Activated CD8-positive, alpha-beta T cell treated with anti-CD3 and anti-CD28 coated beads for 36 hours (primary cell): ENCODE data around the gene ZNF438. TPM values are rescaled to one million over a fixed set of nuclear protein-coding genes. Genes with fewer than 3 reads are reported as not detected.

ENCODE experiments used
- ATAC-seq: fragments of 200-7000 bp; cut with Tn5 transposase; one replicate; pipeline ENCODE4 v1.10.0; 2021; ENCODE audit warnings: mild to moderate bottlenecking, moderate library complexity
- CTCF ChIA-PET: fragments of 350-600 bp; sonication (Branson Sonifier 250); formaldehyde crosslinking; loops from one replicate; lab custom pipeline; 2021; ENCODE audit warnings: antibody characterized with exemption; lab: Charles Lee
- POLR2A ChIA-PET: fragments of 350-600 bp; sonication (Branson Sonifier 250); formaldehyde crosslinking; loops from one replicate; lab custom pipeline; 2021; ENCODE audit warnings: antibody characterized with exemption; lab: Charles Lee
- DNase-seq: peaks from one replicate; pipeline ENCODE4 v3.0.0-alpha.2; 2020
- H3K27ac Mint-ChIP-seq: one replicate; pipeline ENCODE4 v1.8.0; 2021; ENCODE audit warnings: mild to moderate bottlenecking, mixed read lengths
- H3K27me3 Mint-ChIP-seq: one replicate; pipeline ENCODE4 v1.8.0; 2021; ENCODE audit warnings: mixed read lengths
- H3K36me3 Mint-ChIP-seq: one replicate; pipeline ENCODE4 v1.8.0; 2021; ENCODE audit warnings: low read depth, mixed read lengths
- H3K4me1 Mint-ChIP-seq: one replicate; pipeline ENCODE4 v1.8.0; 2021; ENCODE audit warnings: low read depth, mixed read lengths
- H3K4me3 Mint-ChIP-seq: one replicate; pipeline ENCODE4 v1.8.0; 2021; ENCODE audit warnings: mild to moderate bottlenecking, moderate library complexity, mixed read lengths
- H3K9me3 Mint-ChIP-seq: one replicate; pipeline ENCODE4 v1.8.0; 2021; ENCODE audit warnings: mixed read lengths
- intact Hi-C: fragments of 100-400 bp; cut with micrococcal nuclease; formaldehyde crosslinking; loops from one replicate; pipeline ENCODE4 v1.10.0; 2022
- total RNA-seq, 2 experiments: library from RNA; stranded (reverse); gene quantifications; one replicate each; pipeline ENCODE4 v1.2.3, GENCODE V29; 2021
- TF ChIP-seq, protein P1 (sequence below): fragments of 200-600 bp; IDR thresholded peaks from one replicate; pipeline ENCODE4 v1.8.0; 2022; ENCODE audit warnings: antibody characterized with exemption, mild to moderate bottlenecking

Gene ZNF438
- total RNA-seq, 2 experiments from 2014 or later, result 3.0 to 3.9 TPM

DNA sequence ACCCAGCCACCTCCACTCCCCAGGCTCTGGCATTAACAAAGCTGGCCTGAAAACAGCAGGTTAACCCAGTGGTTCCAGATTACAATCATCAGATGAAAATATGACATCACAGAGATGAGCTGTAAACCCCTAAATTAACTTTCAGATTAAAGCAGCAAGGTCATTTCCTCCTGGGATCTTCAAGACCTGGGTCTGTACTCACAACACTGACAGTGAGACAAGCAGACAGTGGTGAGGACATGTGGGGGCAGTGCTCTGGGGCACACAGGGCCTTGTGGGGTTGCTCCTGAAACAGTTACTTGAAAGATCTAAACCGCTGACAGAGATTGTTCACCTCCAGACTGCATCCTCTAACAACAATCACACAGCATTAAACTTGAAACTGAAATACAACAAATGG, 134.1 kb downstream of the ZNF438 start:
- no peaks in the 10 kb centered on the region for H3K9me3 Mint-ChIP-seq
- intact Hi-C loops, result no loop called here
- ChIA-PET CTCF (no interaction called here), POLR2A (no interaction called here)
- H3K4me3 Mint-ChIP-seq, result no peak overlapping the region
- DNase-seq (peak; percentile 38), ATAC-seq (peak; percentile 96)
- peaks cover 11% of the 10 kb centered on the region for H3K36me3 Mint-ChIP-seq
- TF ChIP-seq, protein P1, sequence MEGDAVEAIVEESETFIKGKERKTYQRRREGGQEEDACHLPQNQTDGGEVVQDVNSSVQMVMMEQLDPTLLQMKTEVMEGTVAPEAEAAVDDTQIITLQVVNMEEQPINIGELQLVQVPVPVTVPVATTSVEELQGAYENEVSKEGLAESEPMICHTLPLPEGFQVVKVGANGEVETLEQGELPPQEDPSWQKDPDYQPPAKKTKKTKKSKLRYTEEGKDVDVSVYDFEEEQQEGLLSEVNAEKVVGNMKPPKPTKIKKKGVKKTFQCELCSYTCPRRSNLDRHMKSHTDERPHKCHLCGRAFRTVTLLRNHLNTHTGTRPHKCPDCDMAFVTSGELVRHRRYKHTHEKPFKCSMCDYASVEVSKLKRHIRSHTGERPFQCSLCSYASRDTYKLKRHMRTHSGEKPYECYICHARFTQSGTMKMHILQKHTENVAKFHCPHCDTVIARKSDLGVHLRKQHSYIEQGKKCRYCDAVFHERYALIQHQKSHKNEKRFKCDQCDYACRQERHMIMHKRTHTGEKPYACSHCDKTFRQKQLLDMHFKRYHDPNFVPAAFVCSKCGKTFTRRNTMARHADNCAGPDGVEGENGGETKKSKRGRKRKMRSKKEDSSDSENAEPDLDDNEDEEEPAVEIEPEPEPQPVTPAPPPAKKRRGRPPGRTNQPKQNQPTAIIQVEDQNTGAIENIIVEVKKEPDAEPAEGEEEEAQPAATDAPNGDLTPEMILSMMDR, result no peak
- peaks cover 11% of the 10 kb centered on the region for H3K4me1 Mint-ChIP-seq
- peak overlapping the region; percentile 59 for H3K27ac Mint-ChIP-seq
- no peaks in the 10 kb centered on the region for H3K27me3 Mint-ChIP-seq

DNA sequence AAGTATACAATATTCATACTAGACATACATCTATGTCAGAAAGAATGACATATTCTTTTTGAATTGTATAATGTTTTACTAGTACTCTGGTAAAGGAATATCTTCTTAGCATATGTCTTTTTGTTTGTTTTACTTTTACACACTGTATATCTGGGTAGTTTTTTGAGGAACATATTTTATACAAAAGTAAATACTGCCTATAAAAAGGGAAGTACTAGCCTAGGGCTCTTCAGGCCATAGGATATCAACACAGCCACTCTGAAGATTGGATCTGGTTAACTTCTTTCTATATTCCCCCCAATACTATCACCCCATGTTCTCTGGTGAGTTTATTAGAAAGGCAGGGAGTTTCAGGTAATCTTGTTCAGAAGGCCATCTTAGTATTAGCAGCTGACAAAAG, 134.6 kb downstream of the ZNF438 start:
- Mint-ChIP-seq H3K27me3 (no peaks in the 10 kb centered on the region), H3K9me3 (no peaks in the 10 kb centered on the region), H3K36me3 (peaks cover 8% of the 10 kb centered on the region), H3K27ac (peak overlapping the region; percentile 59), H3K4me3 (no peak overlapping the region), H3K4me1 (peaks cover 11% of the 10 kb centered on the region)
- CTCF ChIA-PET, result no interaction called here
- no peak for ATAC-seq
- intact Hi-C loops, result no loop called here
- POLR2A ChIA-PET, result no interaction called here
- no peak for DNase-seq
- TF ChIP-seq, protein P1, result no peak

DNA sequence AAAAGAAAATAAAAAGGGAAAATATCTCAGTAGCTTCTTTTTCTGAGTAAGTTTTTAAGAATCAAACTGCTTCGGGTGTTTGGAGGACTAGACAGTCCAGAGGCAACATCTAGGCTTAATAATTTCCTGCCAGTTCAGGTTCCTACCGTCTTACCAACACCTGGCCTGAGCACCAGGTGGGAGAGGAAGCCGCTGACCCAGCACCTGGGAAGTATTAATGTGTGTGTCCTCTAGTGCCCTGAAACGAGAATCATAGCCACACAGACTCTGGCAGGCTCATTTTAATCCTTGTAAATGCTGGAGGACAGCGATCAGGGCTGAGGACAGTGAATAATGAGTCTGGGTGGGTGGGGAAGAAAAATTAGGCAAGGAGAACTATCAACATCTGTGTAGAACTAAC, 137.4 kb downstream of the ZNF438 start:
- TF ChIP-seq, protein P1, result no peak
- Mint-ChIP-seq H3K4me3 (no peak overlapping the region), H3K36me3 (peaks cover 1% of the 10 kb centered on the region), H3K9me3 (no peaks in the 10 kb centered on the region), H3K27ac (no peak overlapping the region), H3K27me3 (no peaks in the 10 kb centered on the region), H3K4me1 (peaks cover 11% of the 10 kb centered on the region)
- DNase-seq (no peak), ATAC-seq (no peak)
- POLR2A ChIA-PET, result no interaction called here
- CTCF ChIA-PET, result interaction anchor here (1.2 kb wide), 1 partner anchor 41 kb away, joined by 3 read pairs; no protein-coding TSS in a partner anchor
- intact Hi-C loops, result no loop called here

DNA sequence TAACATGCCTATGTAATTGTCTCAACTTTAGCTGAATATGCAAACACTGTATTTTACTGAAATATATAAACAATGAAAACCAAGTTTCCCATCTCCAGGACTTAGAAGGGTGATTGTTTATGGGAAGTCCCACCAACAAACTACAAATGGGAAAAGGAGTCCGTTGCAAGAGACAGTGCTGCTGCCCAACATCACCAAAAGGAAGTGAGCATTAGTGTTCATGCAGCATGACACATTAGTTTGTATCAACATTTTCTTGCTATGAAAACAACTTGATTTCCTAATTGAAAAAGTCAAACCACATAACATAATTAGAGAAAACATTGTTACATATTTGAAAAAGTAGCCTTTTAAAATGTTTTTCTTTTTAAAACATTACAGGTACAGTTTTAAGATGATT, 138.5 kb downstream of the ZNF438 start:
- no peaks in the 10 kb centered on the region for H3K9me3 Mint-ChIP-seq
- H3K36me3 Mint-ChIP-seq, result peaks cover 1% of the 10 kb centered on the region
- H3K27ac Mint-ChIP-seq, result no peak overlapping the region
- intact Hi-C loops, result no loop called here
- no peak for DNase-seq
- ChIA-PET POLR2A (no interaction called here), CTCF (interaction anchor here (1.2 kb wide), 1 partner anchor 42 kb away, joined by 3 read pairs; no protein-coding TSS in a partner anchor)
- H3K4me3 Mint-ChIP-seq, result no peak overlapping the region
- no peaks in the 10 kb centered on the region for H3K27me3 Mint-ChIP-seq
- TF ChIP-seq, protein P1, result no peak
- H3K4me1 Mint-ChIP-seq, result peaks cover 11% of the 10 kb centered on the region
- no peak for ATAC-seq

DNA sequence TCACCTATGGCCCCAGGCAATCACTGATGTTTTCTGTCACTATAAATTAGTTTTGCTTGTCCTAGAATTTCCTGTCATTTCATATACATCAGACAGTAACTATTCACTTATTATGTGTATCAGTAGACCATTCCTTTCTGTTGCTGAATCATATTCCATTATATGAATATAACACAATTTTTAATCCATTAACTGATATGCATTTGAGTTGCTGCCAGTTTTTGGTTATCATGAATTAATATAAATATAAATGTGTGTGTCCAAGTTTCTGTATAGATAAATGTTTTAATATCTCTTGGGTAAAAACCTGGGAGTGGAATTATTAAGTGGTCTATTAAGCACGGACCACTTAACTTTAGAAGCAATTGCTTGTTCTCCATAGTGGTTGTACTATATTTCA, 143.8 kb downstream of the ZNF438 start:
- TF ChIP-seq, protein P1, result no peak
- CTCF ChIA-PET, result interaction anchor here (0.6 kb wide), 1 partner anchor 204 kb away, joined by 3 read pairs; no protein-coding TSS in a partner anchor
- no peak overlapping the region for H3K4me3 Mint-ChIP-seq
- intact Hi-C loops, result no loop called here
- ATAC-seq (no peak), DNase-seq (no peak)
- POLR2A ChIA-PET, result interaction anchor here (0.6 kb wide), 1 partner anchor 1955 kb away, joined by 3 read pairs; no protein-coding TSS in a partner anchor
- H3K4me1 Mint-ChIP-seq, result no peaks in the 10 kb centered on the region
- H3K27ac Mint-ChIP-seq, result no peak overlapping the region
- H3K36me3 Mint-ChIP-seq, result no peaks in the 10 kb centered on the region
- no peaks in the 10 kb centered on the region for H3K9me3 Mint-ChIP-seq
- H3K27me3 Mint-ChIP-seq, result no peaks in the 10 kb centered on the region
